Activated naive CD4-positive, alpha-beta T cell treated with Interleukin-2 at 50 U/mL for 16 hours (primary cell): ENCODE measurements around the gene LTN1.

Source experiments
- DNase-seq: peaks from one replicate; pipeline ENCODE4 v3.0.0-alpha.2; 2020

LTN1 gene

GRCh38 chr21:28882345-28882744, 110.3 kb downstream of the LTN1 start:
- no peak for DNase-seq
